ENCODE data around the gene HDGFL3.

The HDGFL3 gene

DNA sequence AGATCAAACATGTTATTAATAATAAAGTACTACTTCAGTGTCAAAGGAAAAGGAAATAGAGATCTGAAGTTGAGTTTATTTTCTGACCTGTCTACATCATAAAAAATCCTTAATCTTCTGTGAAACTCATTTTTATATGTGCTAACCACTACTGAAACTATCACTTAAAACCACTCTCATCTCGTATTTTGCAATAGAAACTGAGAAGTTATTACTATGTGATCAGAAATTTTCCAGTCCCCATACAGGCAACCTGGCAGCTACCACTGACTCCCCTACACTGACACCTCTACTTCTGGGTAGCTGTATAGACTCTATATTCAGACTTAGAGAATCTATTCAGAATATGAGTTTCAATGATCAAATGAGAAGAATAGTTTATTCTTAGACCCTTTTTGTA is 8.3 kb downstream of the HDGFL3 start:
- Histone ChIP-seq H3K9ac (ENCODE audit: low read depth in 1 of 2, low read length in 2 of 2) (no peak overlapping the region), H3K27ac (ENCODE audit: low read depth in 2 of 2, low read length in 2 of 2) (no peak overlapping the region), H3K4me3 (ENCODE audit: low read length in 2 of 2) (no peak overlapping the region), H3K4me1 (ENCODE audit: control insufficient read depth in 2 of 2, insufficient read depth in 2 of 2, low read length in 2 of 2) (no peaks in the 10 kb centered on the region), H3K27me3 (ENCODE audit: control insufficient read depth in 2 of 2, insufficient read depth in 2 of 2, low read length in 2 of 2) (no peaks in the 10 kb centered on the region), H3K9me3 (ENCODE audit: control insufficient read depth in 2 of 2, low read length in 2 of 2) (no peaks in the 10 kb centered on the region), H3K36me3 (ENCODE audit: control insufficient read depth in 2 of 2, insufficient read depth in 2 of 2, low read length in 2 of 2) (no peaks in the 10 kb centered on the region)

DNA sequence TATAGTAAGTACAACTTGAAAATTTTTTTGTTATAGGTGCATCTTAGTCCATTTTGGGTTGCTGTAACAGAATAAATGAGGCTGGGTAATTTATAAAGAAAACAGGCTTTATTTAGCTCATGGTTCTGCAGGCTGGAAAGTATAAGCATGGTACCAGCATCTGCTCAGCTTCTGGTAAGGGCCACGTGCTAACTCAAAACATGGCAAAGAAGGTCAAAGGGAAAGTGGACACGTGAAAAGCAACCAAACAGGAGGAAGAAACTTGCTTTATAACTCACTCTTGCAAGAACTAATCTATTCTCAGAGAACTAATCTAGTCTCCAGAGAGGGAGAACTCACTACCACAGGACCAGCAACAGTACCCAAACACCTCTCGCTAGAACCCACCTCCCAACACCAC is 9.1 kb downstream of the HDGFL3 start:
- no peak overlapping the region for H3K27ac ChIP-seq (ENCODE audit: low read depth in 2 of 2, low read length in 2 of 2)
- H3K9ac ChIP-seq (ENCODE audit: low read depth in 1 of 2, low read length in 2 of 2), result no peak overlapping the region
- no peak overlapping the region for H3K4me3 ChIP-seq (ENCODE audit: low read length in 2 of 2)
- H3K9me3 ChIP-seq (ENCODE audit: control insufficient read depth in 2 of 2, low read length in 2 of 2), result no peaks in the 10 kb centered on the region
- H3K4me1 ChIP-seq (ENCODE audit: control insufficient read depth in 2 of 2, insufficient read depth in 2 of 2, low read length in 2 of 2), result no peaks in the 10 kb centered on the region
- H3K27me3 ChIP-seq (ENCODE audit: control insufficient read depth in 2 of 2, insufficient read depth in 2 of 2, low read length in 2 of 2), result no peaks in the 10 kb centered on the region
- no peaks in the 10 kb centered on the region for H3K36me3 ChIP-seq (ENCODE audit: control insufficient read depth in 2 of 2, insufficient read depth in 2 of 2, low read length in 2 of 2)

DNA sequence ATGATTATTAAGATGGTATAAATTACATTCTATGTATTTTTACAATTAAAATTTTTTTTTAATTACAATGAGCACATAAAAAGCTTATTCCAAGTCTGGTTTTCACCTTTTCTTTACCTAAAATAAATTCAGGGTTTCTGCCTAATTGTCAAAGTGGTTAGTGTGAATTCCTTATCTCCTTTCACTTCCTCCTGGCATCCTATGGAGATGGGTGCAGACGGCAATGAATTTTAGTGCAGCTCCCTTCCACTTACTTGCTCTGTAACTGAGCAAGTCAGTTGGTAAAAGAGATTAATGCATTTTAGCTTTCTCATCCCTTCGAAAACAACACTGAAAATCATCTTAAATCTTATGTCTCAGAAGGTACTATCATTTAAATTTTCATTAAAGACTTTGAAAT is 13.1 kb downstream of the HDGFL3 start:
- H3K27ac ChIP-seq (ENCODE audit: low read depth in 2 of 2, low read length in 2 of 2), result no peak overlapping the region
- H3K27me3 ChIP-seq (ENCODE audit: control insufficient read depth in 2 of 2, insufficient read depth in 2 of 2, low read length in 2 of 2), result no peaks in the 10 kb centered on the region
- no peaks in the 10 kb centered on the region for H3K36me3 ChIP-seq (ENCODE audit: control insufficient read depth in 2 of 2, insufficient read depth in 2 of 2, low read length in 2 of 2)
- no peak overlapping the region for H3K4me3 ChIP-seq (ENCODE audit: low read length in 2 of 2)
- H3K9ac ChIP-seq (ENCODE audit: low read depth in 1 of 2, low read length in 2 of 2), result no peak overlapping the region
- H3K4me1 ChIP-seq (ENCODE audit: control insufficient read depth in 2 of 2, insufficient read depth in 2 of 2, low read length in 2 of 2), result no peaks in the 10 kb centered on the region
- no peaks in the 10 kb centered on the region for H3K9me3 ChIP-seq (ENCODE audit: control insufficient read depth in 2 of 2, low read length in 2 of 2)

DNA sequence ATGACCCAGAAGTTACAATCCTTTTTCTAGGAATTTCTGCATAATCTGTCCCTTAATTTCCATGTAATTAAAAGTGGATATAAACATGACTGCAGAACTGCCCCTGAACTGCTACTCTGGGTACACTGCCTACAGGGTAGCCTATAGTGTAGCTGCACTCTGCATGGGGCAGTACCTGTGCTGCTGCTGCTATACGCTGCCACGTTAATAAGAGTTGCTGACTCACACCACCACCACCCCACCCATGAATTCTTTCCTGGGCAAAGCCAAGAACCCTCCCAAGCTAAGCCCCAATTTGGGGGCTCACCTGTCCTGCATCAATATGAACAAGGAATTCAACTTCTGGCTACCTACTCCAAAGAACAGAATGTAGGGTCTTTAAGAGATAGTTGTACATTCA is 13.9 kb downstream of the HDGFL3 start:
- Histone ChIP-seq H3K27ac (ENCODE audit: low read depth in 2 of 2, low read length in 2 of 2) (no peak overlapping the region), H3K4me1 (ENCODE audit: control insufficient read depth in 2 of 2, insufficient read depth in 2 of 2, low read length in 2 of 2) (no peaks in the 10 kb centered on the region), H3K9ac (ENCODE audit: low read depth in 1 of 2, low read length in 2 of 2) (no peak overlapping the region), H3K9me3 (ENCODE audit: control insufficient read depth in 2 of 2, low read length in 2 of 2) (no peaks in the 10 kb centered on the region), H3K36me3 (ENCODE audit: control insufficient read depth in 2 of 2, insufficient read depth in 2 of 2, low read length in 2 of 2) (no peaks in the 10 kb centered on the region), H3K4me3 (ENCODE audit: low read length in 2 of 2) (no peak overlapping the region), H3K27me3 (ENCODE audit: control insufficient read depth in 2 of 2, insufficient read depth in 2 of 2, low read length in 2 of 2) (no peaks in the 10 kb centered on the region)

DNA sequence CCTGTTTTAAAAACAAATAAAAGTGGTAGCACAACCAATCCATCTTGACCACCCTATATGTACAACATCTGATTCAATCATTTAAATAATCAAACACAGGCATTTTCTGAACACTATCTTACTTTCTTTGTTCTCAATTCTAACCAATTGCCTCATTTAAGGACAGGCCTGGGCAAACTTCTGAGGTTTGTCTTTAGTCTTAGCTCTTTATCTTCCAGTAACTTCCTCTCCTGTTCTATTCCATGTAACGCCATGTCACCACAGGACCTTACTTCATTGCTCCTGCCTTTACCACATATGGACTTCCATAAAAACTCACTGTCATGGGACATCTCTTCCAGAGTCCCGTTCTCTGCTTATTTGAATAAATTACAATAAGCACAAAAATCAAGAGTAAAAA is 14.9 kb downstream of the HDGFL3 start:
- Histone ChIP-seq H3K4me1 (ENCODE audit: control insufficient read depth in 2 of 2, insufficient read depth in 2 of 2, low read length in 2 of 2) (no peaks in the 10 kb centered on the region), H3K27ac (ENCODE audit: low read depth in 2 of 2, low read length in 2 of 2) (no peak overlapping the region), H3K36me3 (ENCODE audit: control insufficient read depth in 2 of 2, insufficient read depth in 2 of 2, low read length in 2 of 2) (no peaks in the 10 kb centered on the region), H3K4me3 (ENCODE audit: low read length in 2 of 2) (no peak overlapping the region), H3K9me3 (ENCODE audit: control insufficient read depth in 2 of 2, low read length in 2 of 2) (no peaks in the 10 kb centered on the region), H3K27me3 (ENCODE audit: control insufficient read depth in 2 of 2, insufficient read depth in 2 of 2, low read length in 2 of 2) (no peaks in the 10 kb centered on the region), H3K9ac (ENCODE audit: low read depth in 1 of 2, low read length in 2 of 2) (no peak overlapping the region)

DNA sequence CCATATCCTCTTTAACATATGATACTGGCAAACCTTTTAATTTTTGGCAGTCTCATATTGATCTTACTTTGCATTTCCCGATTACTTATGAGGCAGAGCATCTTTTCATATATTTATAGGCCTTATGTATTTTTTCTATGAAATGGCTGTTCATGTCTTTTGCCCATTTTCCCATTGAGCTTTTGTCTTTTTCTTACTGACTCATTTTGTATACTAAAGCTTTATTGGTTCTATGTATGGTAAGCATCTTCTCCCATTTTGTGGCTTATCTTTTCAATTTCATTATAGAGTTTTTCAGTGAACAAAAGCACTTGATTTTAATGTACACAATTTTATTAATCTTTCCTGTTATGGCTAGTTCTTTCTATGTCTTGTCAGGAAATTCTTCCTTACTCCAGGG is 17.2 kb downstream of the HDGFL3 start:
- H3K4me1 ChIP-seq (ENCODE audit: control insufficient read depth in 2 of 2, insufficient read depth in 2 of 2, low read length in 2 of 2), result no peaks in the 10 kb centered on the region
- H3K9me3 ChIP-seq (ENCODE audit: control insufficient read depth in 2 of 2, low read length in 2 of 2), result no peaks in the 10 kb centered on the region
- no peaks in the 10 kb centered on the region for H3K36me3 ChIP-seq (ENCODE audit: control insufficient read depth in 2 of 2, insufficient read depth in 2 of 2, low read length in 2 of 2)
- H3K9ac ChIP-seq (ENCODE audit: low read depth in 1 of 2, low read length in 2 of 2), result no peak overlapping the region
- H3K27ac ChIP-seq (ENCODE audit: low read depth in 2 of 2, low read length in 2 of 2), result no peak overlapping the region
- H3K4me3 ChIP-seq (ENCODE audit: low read length in 2 of 2), result no peak overlapping the region
- H3K27me3 ChIP-seq (ENCODE audit: control insufficient read depth in 2 of 2, insufficient read depth in 2 of 2, low read length in 2 of 2), result no peaks in the 10 kb centered on the region

DNA sequence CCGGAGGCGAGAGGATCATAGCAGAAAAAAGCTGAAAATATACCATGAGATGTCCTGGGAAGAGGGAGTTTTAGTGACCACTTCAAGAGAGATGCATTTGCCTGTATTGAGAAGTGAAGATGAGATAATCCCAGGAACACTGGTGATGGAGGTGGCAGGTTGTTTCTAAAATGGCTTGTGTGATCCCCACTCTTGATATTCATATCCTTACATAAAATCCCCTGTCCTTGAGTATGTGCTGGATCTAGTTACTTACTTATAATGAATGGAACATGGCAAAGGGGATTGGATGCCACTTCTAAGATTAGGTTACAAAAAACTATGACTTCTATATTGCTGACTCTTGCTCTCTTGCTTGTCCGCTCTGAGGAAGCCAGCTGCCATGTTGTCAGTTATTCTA is 22.1 kb downstream of the HDGFL3 start:
- H3K4me3 ChIP-seq (ENCODE audit: low read length in 2 of 2), result no peak overlapping the region
- no peaks in the 10 kb centered on the region for H3K36me3 ChIP-seq (ENCODE audit: control insufficient read depth in 2 of 2, insufficient read depth in 2 of 2, low read length in 2 of 2)
- H3K27ac ChIP-seq (ENCODE audit: low read depth in 2 of 2, low read length in 2 of 2), result no peak overlapping the region
- H3K27me3 ChIP-seq (ENCODE audit: control insufficient read depth in 2 of 2, insufficient read depth in 2 of 2, low read length in 2 of 2), result no peaks in the 10 kb centered on the region
- H3K9ac ChIP-seq (ENCODE audit: low read depth in 1 of 2, low read length in 2 of 2), result no peak overlapping the region
- H3K4me1 ChIP-seq (ENCODE audit: control insufficient read depth in 2 of 2, insufficient read depth in 2 of 2, low read length in 2 of 2), result no peaks in the 10 kb centered on the region
- H3K9me3 ChIP-seq (ENCODE audit: control insufficient read depth in 2 of 2, low read length in 2 of 2), result no peaks in the 10 kb centered on the region

DNA sequence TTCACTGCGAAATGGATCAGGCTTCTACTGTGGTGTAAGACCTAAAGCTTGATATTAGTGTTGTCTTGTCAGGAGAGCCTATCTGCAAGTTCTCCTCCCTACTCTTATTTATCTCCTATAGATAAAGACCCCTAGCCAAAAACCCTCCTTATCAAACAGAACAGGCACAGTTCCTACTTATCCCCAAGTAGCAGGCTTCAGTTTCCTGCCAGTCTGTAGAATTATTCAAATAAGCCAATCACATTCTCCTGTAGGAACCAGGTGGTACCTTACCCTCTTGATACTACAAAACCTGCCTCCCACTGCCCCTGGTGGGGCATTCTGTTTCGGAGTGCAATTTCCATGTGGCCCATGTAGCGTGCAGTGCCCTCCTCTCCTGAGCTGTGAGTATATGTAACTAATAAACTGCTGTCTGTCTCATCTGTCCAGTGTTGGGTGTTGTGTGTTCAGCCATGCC is 28.7 kb downstream of the HDGFL3 start:
- no peak overlapping the region for H3K4me3 ChIP-seq (ENCODE audit: low read length in 2 of 2)
- H3K27me3 ChIP-seq (ENCODE audit: control insufficient read depth in 2 of 2, insufficient read depth in 2 of 2, low read length in 2 of 2), result no peaks in the 10 kb centered on the region
- H3K4me1 ChIP-seq (ENCODE audit: control insufficient read depth in 2 of 2, insufficient read depth in 2 of 2, low read length in 2 of 2), result no peaks in the 10 kb centered on the region
- no peaks in the 10 kb centered on the region for H3K9me3 ChIP-seq (ENCODE audit: control insufficient read depth in 2 of 2, low read length in 2 of 2)
- no peaks in the 10 kb centered on the region for H3K36me3 ChIP-seq (ENCODE audit: control insufficient read depth in 2 of 2, insufficient read depth in 2 of 2, low read length in 2 of 2)
- H3K9ac ChIP-seq (ENCODE audit: low read depth in 1 of 2, low read length in 2 of 2), result no peak overlapping the region
- no peak overlapping the region for H3K27ac ChIP-seq (ENCODE audit: low read depth in 2 of 2, low read length in 2 of 2)

DNA sequence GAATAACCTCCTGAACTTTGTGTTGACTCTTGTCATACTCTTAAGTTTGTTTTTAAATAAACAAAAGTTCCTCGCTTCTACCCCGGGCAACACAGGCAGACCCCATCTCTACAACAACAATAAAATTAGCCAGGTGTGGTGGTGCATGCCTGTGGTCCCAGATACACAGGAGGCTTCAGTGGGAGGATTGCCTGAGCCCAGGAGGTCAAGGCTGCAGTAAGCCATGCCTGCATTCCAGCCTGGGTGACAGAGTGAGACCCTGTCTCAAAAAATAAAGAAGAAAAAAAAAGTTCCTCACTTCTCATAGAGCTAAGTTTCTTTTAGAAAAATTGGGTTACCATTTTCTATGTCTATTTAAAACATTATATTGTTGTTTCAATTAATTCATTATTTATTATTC is 29.2 kb downstream of the HDGFL3 start:
- H3K9me3 ChIP-seq (ENCODE audit: control insufficient read depth in 2 of 2, low read length in 2 of 2), result no peaks in the 10 kb centered on the region

DNA sequence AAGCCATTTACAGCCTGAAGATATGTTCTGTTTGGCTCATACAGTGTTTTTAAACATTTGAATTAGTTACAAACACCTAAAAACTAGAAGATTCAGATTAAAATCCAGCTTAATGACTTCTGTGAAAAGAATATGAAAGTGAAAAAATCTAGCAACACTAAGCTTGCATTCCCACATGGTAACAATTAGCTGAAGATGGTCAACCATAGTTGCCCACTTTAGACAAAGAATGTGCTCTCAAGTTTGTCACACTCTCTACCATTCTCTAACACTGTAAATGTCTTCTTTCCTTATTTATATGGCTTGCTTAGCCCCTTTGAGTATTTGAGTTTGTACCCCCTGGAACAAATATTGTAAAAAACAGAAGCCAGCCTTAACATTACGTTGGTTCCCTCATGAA is 32.7 kb downstream of the HDGFL3 start:
- no peak overlapping the region for H3K27ac ChIP-seq (ENCODE audit: low read depth in 2 of 2, low read length in 2 of 2)
- no peaks in the 10 kb centered on the region for H3K36me3 ChIP-seq (ENCODE audit: control insufficient read depth in 2 of 2, insufficient read depth in 2 of 2, low read length in 2 of 2)
- H3K27me3 ChIP-seq (ENCODE audit: control insufficient read depth in 2 of 2, insufficient read depth in 2 of 2, low read length in 2 of 2), result no peaks in the 10 kb centered on the region
- H3K9me3 ChIP-seq (ENCODE audit: control insufficient read depth in 2 of 2, low read length in 2 of 2), result no peaks in the 10 kb centered on the region
- no peak overlapping the region for H3K4me3 ChIP-seq (ENCODE audit: low read length in 2 of 2)
- H3K4me1 ChIP-seq (ENCODE audit: control insufficient read depth in 2 of 2, insufficient read depth in 2 of 2, low read length in 2 of 2), result no peaks in the 10 kb centered on the region
- no peak overlapping the region for H3K9ac ChIP-seq (ENCODE audit: low read depth in 1 of 2, low read length in 2 of 2)

More for the DNA sequence above, 29.2 kb downstream of the HDGFL3 start:
- Histone ChIP-seq H3K27ac (ENCODE audit: low read depth in 2 of 2, low read length in 2 of 2) (no peak overlapping the region), H3K4me3 (ENCODE audit: low read length in 2 of 2) (no peak overlapping the region), H3K9ac (ENCODE audit: low read depth in 1 of 2, low read length in 2 of 2) (no peak overlapping the region), H3K4me1 (ENCODE audit: control insufficient read depth in 2 of 2, insufficient read depth in 2 of 2, low read length in 2 of 2) (no peaks in the 10 kb centered on the region), H3K27me3 (ENCODE audit: control insufficient read depth in 2 of 2, insufficient read depth in 2 of 2, low read length in 2 of 2) (no peaks in the 10 kb centered on the region), H3K36me3 (ENCODE audit: control insufficient read depth in 2 of 2, insufficient read depth in 2 of 2, low read length in 2 of 2) (no peaks in the 10 kb centered on the region)

DNA sequence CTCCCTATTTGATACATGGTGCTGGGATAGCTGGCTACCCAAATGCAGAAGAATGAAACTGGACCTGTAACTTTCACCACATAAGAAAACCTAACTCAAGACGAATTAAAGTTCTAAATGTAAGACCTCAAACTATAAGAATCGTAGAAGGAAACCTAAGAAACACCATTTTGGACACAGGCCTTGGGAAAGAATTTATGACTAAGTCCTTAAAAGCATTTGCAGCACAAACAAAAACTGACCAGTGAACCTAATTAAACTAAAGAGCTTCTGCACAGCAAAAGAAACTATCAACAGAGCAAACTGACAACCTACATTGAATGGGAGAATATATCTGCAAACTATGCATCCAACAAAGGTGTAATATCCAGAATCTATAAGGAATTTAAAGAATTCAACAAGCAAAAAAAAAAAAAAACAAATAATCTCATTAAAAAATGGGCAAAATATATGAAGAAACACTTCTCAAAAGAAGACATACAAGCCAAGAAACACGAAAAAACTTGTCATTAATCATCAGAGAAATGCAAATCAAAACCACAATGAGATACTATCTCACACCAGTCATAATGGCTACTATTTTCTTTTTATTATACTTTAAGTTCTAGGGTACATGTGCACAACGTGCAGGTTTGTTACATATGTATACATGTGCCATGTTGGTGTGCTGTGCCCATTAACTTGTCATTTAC is 37.0 kb downstream of the HDGFL3 start:
- Histone ChIP-seq H3K9me3 (ENCODE audit: control insufficient read depth in 2 of 2, low read length in 2 of 2) (no peaks in the 10 kb centered on the region), H3K4me3 (ENCODE audit: low read length in 2 of 2) (no peak overlapping the region), H3K27me3 (ENCODE audit: control insufficient read depth in 2 of 2, insufficient read depth in 2 of 2, low read length in 2 of 2) (no peaks in the 10 kb centered on the region)

More for the DNA sequence above, 37.0 kb downstream of the HDGFL3 start:
- Histone ChIP-seq H3K27ac (ENCODE audit: low read depth in 2 of 2, low read length in 2 of 2) (no peak overlapping the region), H3K9ac (ENCODE audit: low read depth in 1 of 2, low read length in 2 of 2) (no peak overlapping the region), H3K4me1 (ENCODE audit: control insufficient read depth in 2 of 2, insufficient read depth in 2 of 2, low read length in 2 of 2) (no peaks in the 10 kb centered on the region), H3K36me3 (ENCODE audit: control insufficient read depth in 2 of 2, insufficient read depth in 2 of 2, low read length in 2 of 2) (no peaks in the 10 kb centered on the region)
